ENCODE measurements around the gene SMYD3. TPM values are rescaled to one million over a fixed set of nuclear protein-coding genes. Genes with fewer than 3 reads are reported as not detected.

SMYD3 gene
- total and polyA plus RNA-seq, 11 donors: 6.3 to 12.1 (median 9.5) TPM

DNA sequence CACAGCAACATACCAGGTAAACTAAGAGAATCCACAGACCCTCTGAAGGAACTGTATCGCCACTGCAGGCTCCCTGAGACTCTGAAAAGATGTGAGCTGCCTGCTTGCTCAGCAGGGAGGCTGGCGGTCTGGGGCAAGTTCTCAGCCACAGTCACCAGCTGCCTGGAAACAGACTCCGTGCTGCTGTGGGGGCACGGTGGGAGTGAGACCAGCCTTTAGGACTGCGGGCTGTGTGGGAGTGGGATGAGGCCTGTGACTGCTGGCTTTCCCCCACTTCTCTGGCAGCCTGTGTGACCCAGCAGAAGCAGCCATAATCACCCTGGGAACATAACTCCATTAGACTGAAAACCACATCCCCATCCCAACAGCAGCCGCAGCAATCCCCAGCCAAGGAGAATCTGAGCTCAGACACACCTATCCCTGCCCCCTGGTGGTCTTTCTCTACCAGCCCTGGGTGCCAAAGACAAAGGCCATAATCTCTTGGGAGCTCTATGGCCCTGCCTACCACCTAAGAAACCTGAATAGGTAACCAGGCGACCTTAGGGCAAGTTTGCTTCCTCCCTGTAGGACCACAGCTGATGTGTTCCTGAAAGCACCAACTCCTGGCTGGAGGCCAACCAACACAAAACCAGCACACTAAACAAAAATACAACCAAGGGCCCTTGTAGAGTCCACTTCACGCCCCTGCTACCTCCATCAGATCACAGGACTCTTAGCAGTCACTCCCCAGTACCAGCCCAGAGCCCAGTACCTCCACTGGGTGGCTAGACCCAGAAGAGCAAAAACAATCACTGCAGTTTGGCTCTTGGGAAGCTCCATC lies 151.5 kb downstream of the SMYD3 start:
- intact Hi-C loops (cut with DNase I): no loop called here
- Histone ChIP-seq H3K4me1 (no peaks in the 10 kb centered on the region), H3K36me3 (no peaks in the 10 kb centered on the region), H3K27ac (no peak overlapping the region), H3K9me3 (peaks cover 0 to 46% (median 5%) of the 10 kb centered on the region in 12 donors), H3K27me3 (no peaks in the 10 kb centered on the region), H3K4me3 (no peak overlapping the region)
- ATAC-seq (no peak), DNase-seq (no peak)
- TF ChIP-seq CTCF (IDR thresholded peaks at IDR 0.05) (no peak), POLR2A (IDR thresholded peaks at IDR 0.05) (no peak)
- 89 to 94% (median 92%) methylated on average over 7 to 8 of the region's 8 CpGs for WGBS, 4 donors

- Histone ChIP-seq H3K27me3 (no peaks in the 10 kb centered on the region), H3K27ac (no peak overlapping the region), H3K4me3 (no peak overlapping the region), H3K36me3 (no peaks in the 10 kb centered on the region), H3K4me1 (no peaks in the 10 kb centered on the region), H3K9me3 (peaks cover 0 to 7% (median 0%) of the 10 kb centered on the region in 12 donors)
- no peak for TF ChIP-seq POLR2A (IDR thresholded peaks at IDR 0.05)
- TF ChIP-seq CTCF (IDR thresholded peaks at IDR 0.05): no peak
- ATAC-seq: no peak
- DNase-seq: peak in 1 of 5 donors; percentile 20
- intact Hi-C loops (cut with DNase I): no loop called here
- WGBS, 4 donors: 84 to 89% (median 86%) methylated on average over 5 of the region's 5 CpGs
Measured at GRCh38 chr1:246351721-246352120, 155.4 kb downstream of the SMYD3 start.

- Histone ChIP-seq H3K36me3 (no peaks in the 10 kb centered on the region), H3K27ac (no peak overlapping the region), H3K4me1 (no peaks in the 10 kb centered on the region), H3K9me3 (peaks cover 0 to 5% (median 0%) of the 10 kb centered on the region in 12 donors), H3K4me3 (no peak overlapping the region), H3K27me3 (no peaks in the 10 kb centered on the region)
- DNase-seq (no peak), ATAC-seq (peak in 2 of 4 donors; percentile 62 to 93)
- 37 to 50% (median 43%) methylated on average over 6 of the region's 6 CpGs for WGBS, 4 donors
- TF ChIP-seq CTCF (IDR thresholded peaks at IDR 0.05): no peak
- no peak for TF ChIP-seq POLR2A (IDR thresholded peaks at IDR 0.05)
- intact Hi-C loops (cut with DNase I): no loop called here
Measured at GRCh38 chr1:246350745-246351144, 156.3 kb downstream of the SMYD3 start.

DNA sequence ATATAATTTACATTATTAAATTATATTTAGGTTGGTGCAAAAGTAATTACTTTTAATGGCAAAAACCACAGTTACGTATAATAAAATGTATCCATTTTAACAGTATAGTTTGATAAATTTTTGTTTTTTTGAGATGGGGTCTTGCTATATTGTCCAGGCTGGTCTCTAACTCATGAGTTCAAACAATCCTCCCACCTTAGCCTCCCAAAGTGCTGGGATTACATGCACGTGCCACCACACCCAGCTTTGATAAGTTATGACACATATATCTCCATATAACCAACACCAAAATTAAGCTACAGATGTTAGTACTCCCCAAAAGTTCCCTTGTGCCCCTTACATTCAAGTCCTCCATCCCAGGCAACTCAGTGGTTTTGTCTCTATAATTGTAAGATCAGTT lies 163.1 kb downstream of the SMYD3 start:
- TF ChIP-seq POLR2A (IDR thresholded peaks at IDR 0.05) (no peak), CTCF (IDR thresholded peaks at IDR 0.05) (no peak)
- no peak for ATAC-seq
- 92 to 99% (median 95%) methylated on average over 2 of the region's 2 CpGs for WGBS, 4 donors

More for the DNA sequence above, 163.1 kb downstream of the SMYD3 start:
- no peaks in the 10 kb centered on the region for H3K4me1 ChIP-seq
- H3K9me3 ChIP-seq: peaks cover 0 to 24% (median 0%) of the 10 kb centered on the region in 12 donors
- no peak for DNase-seq
- intact Hi-C loops (cut with DNase I): no loop called here
- no peak overlapping the region for H3K27ac ChIP-seq
- no peaks in the 10 kb centered on the region for H3K27me3 ChIP-seq
- H3K36me3 ChIP-seq: peaks cover 0 to 3% (median 0%) of the 10 kb centered on the region in 9 donors
- H3K4me3 ChIP-seq: no peak overlapping the region

All from heart left ventricle (tissue), 16 donors.